Measurements from ENCODE around the gene CELSR1.

DNA sequence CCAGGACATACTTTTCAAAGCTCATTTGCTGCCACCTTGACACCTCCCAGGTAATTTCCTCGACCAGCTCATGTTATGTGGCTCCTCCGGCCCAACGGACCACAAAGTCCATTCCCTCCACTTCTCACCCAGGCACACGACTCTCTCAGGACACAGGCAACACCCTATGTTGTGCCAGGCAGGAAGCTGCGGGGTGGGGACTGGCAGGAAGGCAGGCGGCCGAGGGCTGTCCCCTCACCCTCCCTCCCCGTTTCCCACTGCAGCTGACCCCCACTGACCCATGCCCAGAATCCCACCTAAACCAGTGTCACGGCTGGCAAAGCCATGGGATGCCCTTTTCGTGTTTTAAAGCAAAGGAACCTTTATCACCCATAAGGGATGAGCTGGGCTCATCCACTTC is 20.8 kb downstream of the CELSR1 start:
- TF ChIP-seq, protein P1, sequence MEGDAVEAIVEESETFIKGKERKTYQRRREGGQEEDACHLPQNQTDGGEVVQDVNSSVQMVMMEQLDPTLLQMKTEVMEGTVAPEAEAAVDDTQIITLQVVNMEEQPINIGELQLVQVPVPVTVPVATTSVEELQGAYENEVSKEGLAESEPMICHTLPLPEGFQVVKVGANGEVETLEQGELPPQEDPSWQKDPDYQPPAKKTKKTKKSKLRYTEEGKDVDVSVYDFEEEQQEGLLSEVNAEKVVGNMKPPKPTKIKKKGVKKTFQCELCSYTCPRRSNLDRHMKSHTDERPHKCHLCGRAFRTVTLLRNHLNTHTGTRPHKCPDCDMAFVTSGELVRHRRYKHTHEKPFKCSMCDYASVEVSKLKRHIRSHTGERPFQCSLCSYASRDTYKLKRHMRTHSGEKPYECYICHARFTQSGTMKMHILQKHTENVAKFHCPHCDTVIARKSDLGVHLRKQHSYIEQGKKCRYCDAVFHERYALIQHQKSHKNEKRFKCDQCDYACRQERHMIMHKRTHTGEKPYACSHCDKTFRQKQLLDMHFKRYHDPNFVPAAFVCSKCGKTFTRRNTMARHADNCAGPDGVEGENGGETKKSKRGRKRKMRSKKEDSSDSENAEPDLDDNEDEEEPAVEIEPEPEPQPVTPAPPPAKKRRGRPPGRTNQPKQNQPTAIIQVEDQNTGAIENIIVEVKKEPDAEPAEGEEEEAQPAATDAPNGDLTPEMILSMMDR (IDR thresholded peaks at IDR 0.05; ENCODE audit: insufficient read depth, low read length): no peak
- TF ChIP-seq SPI1 (IDR thresholded peaks at IDR 0.05; ENCODE audit: borderline replicate concordance, low read depth): no peak
- no peak for TF ChIP-seq POLR2AphosphoS5 (IDR thresholded peaks at IDR 0.05; ENCODE audit: low read depth)
- TF ChIP-seq, protein P2, sequence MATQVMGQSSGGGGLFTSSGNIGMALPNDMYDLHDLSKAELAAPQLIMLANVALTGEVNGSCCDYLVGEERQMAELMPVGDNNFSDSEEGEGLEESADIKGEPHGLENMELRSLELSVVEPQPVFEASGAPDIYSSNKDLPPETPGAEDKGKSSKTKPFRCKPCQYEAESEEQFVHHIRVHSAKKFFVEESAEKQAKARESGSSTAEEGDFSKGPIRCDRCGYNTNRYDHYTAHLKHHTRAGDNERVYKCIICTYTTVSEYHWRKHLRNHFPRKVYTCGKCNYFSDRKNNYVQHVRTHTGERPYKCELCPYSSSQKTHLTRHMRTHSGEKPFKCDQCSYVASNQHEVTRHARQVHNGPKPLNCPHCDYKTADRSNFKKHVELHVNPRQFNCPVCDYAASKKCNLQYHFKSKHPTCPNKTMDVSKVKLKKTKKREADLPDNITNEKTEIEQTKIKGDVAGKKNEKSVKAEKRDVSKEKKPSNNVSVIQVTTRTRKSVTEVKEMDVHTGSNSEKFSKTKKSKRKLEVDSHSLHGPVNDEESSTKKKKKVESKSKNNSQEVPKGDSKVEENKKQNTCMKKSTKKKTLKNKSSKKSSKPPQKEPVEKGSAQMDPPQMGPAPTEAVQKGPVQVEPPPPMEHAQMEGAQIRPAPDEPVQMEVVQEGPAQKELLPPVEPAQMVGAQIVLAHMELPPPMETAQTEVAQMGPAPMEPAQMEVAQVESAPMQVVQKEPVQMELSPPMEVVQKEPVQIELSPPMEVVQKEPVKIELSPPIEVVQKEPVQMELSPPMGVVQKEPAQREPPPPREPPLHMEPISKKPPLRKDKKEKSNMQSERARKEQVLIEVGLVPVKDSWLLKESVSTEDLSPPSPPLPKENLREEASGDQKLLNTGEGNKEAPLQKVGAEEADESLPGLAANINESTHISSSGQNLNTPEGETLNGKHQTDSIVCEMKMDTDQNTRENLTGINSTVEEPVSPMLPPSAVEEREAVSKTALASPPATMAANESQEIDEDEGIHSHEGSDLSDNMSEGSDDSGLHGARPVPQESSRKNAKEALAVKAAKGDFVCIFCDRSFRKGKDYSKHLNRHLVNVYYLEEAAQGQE (IDR thresholded peaks at IDR 0.05; ENCODE audit: insufficient replicate concordance, low read depth): no peak
- TF ChIP-seq GABPA (IDR thresholded peaks at IDR 0.05; ENCODE audit: low read depth): no peak
